Fibroblast of pulmonary artery (primary cell): ENCODE results near the gene SKI.

Source experiments
- DNase-seq: peaks from one replicate; pipeline ENCODE4 v3.0.0-alpha.2; 2010; ENCODE audit warnings: low read depth
- H3K4me3 ChIP-seq: replicated peaks from 2 replicates; pipeline ENCODE4 v1.5.1; 2011; ENCODE audit warnings: low read depth, mild to moderate bottlenecking, control low read depth, low read length, moderate library complexity
- TF ChIP-seq, protein P1 (sequence below): IDR thresholded peaks from 2 replicates; pipeline ENCODE4 v1.5.1; 2011; ENCODE audit warnings: mild to moderate bottlenecking, control low read depth, low read length, inconsistent platforms; ENCODE audit errors: missing control alignments

Gene SKI

DNA sequence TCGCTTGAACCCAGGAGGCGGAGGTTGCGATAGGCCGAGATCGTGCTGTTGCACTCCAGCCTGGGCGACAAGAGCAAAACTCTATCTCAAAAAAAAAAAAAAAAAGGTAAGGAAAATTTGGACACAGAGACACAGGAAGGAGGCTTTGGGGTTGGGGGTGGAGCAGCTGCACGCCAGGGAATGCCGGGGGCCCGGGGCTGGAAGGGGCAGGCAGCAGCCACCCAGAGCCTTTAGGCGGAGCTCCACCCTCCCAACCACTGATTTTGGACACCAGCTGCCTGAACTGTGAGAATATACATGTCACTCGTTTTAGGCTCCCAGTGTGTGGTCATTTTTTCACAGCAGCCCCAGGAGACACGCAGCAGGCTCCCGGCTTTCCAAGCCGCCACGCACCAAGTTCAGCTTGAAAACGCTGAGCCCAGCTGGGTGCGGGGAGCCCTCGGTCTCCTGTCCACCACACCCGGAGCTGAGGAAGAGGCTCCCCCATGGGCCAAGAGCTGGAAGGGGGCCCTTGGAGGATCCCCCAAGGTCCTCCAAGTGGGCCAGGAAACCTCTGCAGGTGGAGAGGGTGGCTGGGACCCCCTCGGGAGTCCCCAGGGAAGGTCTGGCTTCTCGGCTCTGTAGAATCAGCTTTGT, 27.7 kb upstream of the SKI start:
- no peak overlapping the region for H3K4me3 ChIP-seq
- DNase-seq = no peak
- TF ChIP-seq, protein P1, sequence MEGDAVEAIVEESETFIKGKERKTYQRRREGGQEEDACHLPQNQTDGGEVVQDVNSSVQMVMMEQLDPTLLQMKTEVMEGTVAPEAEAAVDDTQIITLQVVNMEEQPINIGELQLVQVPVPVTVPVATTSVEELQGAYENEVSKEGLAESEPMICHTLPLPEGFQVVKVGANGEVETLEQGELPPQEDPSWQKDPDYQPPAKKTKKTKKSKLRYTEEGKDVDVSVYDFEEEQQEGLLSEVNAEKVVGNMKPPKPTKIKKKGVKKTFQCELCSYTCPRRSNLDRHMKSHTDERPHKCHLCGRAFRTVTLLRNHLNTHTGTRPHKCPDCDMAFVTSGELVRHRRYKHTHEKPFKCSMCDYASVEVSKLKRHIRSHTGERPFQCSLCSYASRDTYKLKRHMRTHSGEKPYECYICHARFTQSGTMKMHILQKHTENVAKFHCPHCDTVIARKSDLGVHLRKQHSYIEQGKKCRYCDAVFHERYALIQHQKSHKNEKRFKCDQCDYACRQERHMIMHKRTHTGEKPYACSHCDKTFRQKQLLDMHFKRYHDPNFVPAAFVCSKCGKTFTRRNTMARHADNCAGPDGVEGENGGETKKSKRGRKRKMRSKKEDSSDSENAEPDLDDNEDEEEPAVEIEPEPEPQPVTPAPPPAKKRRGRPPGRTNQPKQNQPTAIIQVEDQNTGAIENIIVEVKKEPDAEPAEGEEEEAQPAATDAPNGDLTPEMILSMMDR = no peak

DNA sequence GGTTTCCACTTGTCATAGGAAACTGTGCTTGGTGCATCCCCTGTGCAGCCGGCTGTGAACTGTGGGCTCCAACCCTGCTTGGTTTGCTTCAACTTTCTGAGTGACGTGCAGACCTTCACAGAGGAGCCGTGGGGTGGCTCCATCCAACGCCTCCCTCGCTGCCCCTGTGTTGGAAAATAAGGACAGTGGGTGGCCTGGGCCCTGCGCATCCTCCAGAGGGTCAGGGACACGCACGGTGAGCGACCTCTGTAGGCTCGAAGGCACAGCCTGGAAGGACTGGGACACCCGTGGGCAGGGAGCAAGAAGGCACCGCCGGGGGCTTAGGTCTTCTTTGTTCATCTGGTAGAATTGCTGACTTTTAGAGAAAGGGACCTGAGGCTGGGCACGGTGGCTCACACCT, 27.1 kb upstream of the SKI start:
- TF ChIP-seq, protein P1 = no peak
- H3K4me3 ChIP-seq = no peak overlapping the region
- no peak for DNase-seq

DNA sequence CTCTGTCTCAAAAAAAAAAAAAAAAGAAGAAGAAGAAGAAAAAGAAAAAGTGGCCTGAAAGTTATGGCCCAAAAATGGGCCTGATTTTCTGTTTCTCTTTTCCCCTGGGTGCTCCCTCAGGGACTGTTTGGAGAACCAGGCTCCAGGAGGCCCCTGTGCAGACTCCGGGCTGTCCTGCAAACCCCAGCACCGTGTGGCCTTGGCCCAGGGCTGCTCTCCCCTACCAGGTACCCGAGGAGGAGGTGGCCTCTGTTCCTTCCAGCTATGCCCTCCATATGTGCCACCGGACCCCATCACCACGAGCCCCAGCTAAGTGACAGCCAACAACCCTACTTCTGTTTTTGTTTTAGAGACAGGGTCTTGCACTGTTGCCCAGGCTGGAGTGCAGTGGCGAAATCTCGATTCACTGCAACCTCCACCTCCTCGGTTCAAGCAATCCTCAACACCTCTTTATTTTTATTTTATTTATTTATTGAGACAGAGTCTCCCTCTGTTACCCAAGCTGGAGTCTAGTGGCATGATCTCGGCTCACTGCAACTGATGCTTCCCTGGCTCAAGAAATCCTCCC, 26.0 kb upstream of the SKI start:
- TF ChIP-seq, protein P1 = no peak
- DNase-seq = no peak
- H3K4me3 ChIP-seq = no peak overlapping the region

DNA sequence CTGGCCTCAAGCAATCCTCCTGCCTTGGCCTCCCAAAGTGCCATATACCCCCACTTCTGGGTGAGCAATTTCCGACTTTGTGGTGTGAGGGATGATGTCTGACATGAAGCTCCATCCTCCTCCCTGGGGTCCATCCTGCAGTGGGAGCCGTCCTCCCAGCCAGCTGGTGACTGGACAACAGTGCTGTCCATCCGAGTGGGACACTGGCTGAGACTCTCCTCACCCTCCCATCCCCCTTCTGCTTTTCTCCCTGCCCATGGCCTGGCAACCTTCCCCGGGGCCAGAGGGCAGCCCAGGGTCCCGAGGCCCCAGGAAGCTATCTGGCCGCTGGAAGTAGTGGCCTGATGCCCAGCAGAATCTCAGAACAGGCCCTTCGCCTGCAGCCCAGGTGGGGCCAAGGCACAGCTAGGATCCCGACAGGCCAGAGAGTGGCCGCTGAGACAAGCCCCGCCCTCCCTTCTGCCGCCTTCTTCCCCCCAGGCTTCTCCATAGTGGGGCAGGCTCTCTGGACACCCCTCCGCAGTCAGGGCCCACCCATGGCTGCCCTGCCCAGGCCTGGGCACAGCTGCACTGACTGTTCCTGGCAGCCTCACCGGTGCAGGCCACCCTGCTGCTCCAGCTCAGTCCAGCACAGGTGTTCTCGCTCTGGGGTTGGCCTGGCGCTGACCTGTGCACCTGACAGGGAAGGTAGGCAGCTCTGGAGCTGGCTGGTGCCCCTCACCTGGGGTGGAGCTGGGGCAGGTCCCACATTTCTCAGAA, 25.1 kb upstream of the SKI start:
- TF ChIP-seq, protein P1 = no peak

DNA sequence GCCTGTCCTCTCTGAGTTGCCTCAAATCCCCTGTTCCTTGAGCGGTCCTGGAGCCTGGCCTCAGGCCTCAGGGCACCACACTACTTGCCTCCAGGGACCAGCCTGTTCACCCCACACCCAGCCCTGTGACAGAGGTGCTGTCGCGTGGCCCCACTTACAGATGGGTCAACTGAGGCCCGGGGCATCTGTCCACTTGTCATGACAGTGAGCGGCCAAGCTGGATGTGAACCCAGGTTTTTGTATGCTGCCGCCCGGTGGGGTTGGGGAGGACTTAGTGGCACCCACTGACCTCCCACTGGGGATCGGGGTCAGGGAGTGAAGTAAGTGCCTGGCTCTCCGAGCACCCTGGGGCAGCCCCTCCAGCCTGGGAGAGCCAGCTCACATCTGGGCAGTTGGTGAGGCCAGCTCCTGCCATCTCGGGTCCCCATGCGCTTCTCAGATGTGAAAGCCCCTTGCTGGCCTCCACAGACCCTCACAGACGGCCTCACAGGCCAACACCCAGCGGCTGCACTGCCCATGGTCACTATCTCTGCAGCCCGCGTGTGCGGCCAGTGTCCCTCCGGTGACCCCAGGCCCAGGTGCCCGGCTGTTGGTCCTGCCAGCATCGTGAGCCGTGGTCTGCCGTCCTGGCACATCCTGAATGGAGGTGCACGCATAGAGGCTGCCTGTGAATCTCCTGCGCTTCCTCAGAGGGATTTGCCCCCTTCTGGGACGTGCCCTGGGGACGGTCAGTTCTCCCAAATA, 24.3 kb upstream of the SKI start:
- H3K4me3 ChIP-seq = peak overlapping the region; percentile 58
- TF ChIP-seq, protein P1 = no peak
- no peak for DNase-seq

More for the DNA sequence above, 25.1 kb upstream of the SKI start:
- H3K4me3 ChIP-seq = no peak overlapping the region
- no peak for DNase-seq

DNA sequence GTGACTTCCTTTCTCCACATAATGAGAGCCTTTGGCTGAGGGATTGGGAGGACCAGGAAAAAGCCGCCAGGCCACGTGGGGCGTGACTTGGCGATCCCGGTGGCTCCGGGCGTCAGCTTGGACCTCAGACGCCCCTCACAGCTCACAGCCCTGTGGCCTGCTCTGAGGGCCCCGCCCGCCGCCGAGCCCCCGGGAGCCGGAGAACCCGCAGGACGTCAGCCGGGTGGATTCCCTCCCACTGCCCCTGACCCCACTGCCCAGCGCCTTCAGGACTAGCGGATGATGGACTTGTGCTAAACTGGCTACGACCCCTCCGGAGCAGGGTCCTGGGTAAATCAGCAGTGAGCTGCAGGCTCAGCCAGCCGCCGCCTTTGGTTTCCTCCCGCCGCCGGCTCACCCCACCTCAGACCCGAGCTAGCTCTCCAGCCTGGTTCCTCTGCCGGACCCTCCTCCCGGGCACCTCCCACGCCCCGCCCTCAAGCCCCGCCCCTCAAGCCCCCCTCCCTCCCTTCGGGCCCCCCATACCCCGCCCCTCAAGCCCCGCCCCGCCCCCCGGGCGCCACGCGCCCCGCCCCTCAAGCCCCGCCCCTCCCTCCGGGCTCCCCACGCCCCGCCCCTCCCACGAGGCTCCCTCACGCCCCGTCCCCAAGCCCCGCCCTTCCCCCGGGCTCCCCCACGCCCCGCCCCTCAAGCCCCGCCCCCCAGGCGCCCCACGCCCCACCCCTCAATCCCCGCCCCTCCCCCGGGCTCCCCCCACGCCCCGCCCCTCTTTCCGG, 23.5 kb upstream of the SKI start:
- H3K4me3 ChIP-seq = peak overlapping the region; percentile 58
- DNase-seq = peak; percentile 82
- TF ChIP-seq, protein P1 = no peak
